ENCODE results near the gene ADAMTS2.

Gene ADAMTS2

GRCh38 chr5:179124853-179125788 is 220.1 kb downstream of the ADAMTS2 start:
- no peak for DNase-seq (ENCODE audit: low read depth in 2 of 2)

GRCh38 chr5:179124273-179124852 is 220.9 kb downstream of the ADAMTS2 start:
- DNase-seq (ENCODE audit: low read depth in 2 of 2) = no peak

- DNase-seq (ENCODE audit: low read depth in 2 of 2) = no peak
These were observed 221.6 kb downstream of the ADAMTS2 start for GRCh38 chr5:179123491-179124272.

GRCh38 chr5:179123109-179123426 is 222.2 kb downstream of the ADAMTS2 start:
- DNase-seq (ENCODE audit: low read depth in 2 of 2) = no peak

GRCh38 chr5:179122411-179123108 is 222.7 kb downstream of the ADAMTS2 start:
- DNase-seq (ENCODE audit: low read depth in 2 of 2) = no peak

- DNase-seq (ENCODE audit: low read depth in 2 of 2) = no peak
These were observed 223.6 kb downstream of the ADAMTS2 start for GRCh38 chr5:179121667-179122111.

- DNase-seq (ENCODE audit: low read depth in 2 of 2) = no peak
These were observed 224.2 kb downstream of the ADAMTS2 start for GRCh38 chr5:179120951-179121666.

- no peak for DNase-seq (ENCODE audit: low read depth in 2 of 2)
These were observed 224.8 kb downstream of the ADAMTS2 start for GRCh38 chr5:179120421-179120861.

- no peak for DNase-seq (ENCODE audit: low read depth in 2 of 2)
These were observed 225.7 kb downstream of the ADAMTS2 start for GRCh38 chr5:179119415-179120170.

GRCh38 chr5:179118756-179119414 is 226.4 kb downstream of the ADAMTS2 start:
- DNase-seq (ENCODE audit: low read depth in 2 of 2) = no peak

- no peak for DNase-seq (ENCODE audit: low read depth in 2 of 2)
These were observed 226.9 kb downstream of the ADAMTS2 start for GRCh38 chr5:179118338-179118737.

GRCh38 chr5:179115845-179116524 is 229.3 kb downstream of the ADAMTS2 start:
- no peak for DNase-seq (ENCODE audit: low read depth in 2 of 2)

GRCh38 chr5:179115307-179115706 is 230.0 kb downstream of the ADAMTS2 start:
- DNase-seq (ENCODE audit: low read depth in 2 of 2) = no peak

- no peak for DNase-seq (ENCODE audit: low read depth in 2 of 2)
These were observed 230.5 kb downstream of the ADAMTS2 start for GRCh38 chr5:179114756-179115155.

GRCh38 chr5:179113945-179114641 is 231.2 kb downstream of the ADAMTS2 start:
- DNase-seq (ENCODE audit: low read depth in 2 of 2) = no peak

GRCh38 chr5:179113143-179113530 is 232.1 kb downstream of the ADAMTS2 start:
- DNase-seq (ENCODE audit: low read depth in 2 of 2) = no peak

GRCh38 chr5:179112469-179113142 is 232.7 kb downstream of the ADAMTS2 start:
- DNase-seq (ENCODE audit: low read depth in 2 of 2) = no peak
